Heart left ventricle (tissue), 16 donors: ENCODE data around the gene SNX3. TPM values are rescaled to one million over a fixed set of nuclear protein-coding genes. Genes with fewer than 3 reads are reported as not detected.

ENCODE experiments used
- ATAC-seq, 4 donors: fragments of 200-7000 bp; cut with Tn5 transposase; one replicate each; pipeline ENCODE4 v1.9.1; 2020 to 2022; ENCODE audit warnings: moderate library complexity in 4 of 4, mild to moderate bottlenecking in 3 of 4, moderate number of reproducible peaks in 1 of 4
- DNase-seq, 5 donors: peaks; one replicate each; pipeline ENCODE4 v3.0.0-alpha.2; 2020
- H3K27ac ChIP-seq, 12 donors: fragments of 200-600 bp; sonication (generic) in 4 of 12; one replicate each; pipeline versions ENCODE4 v1.5.0 to v1.8.0; 2016 to 2022; ENCODE audit warnings: mild to moderate bottlenecking in 2 of 12
- H3K27me3 ChIP-seq, 9 donors: fragments of 200-600 bp; sonication (generic) in 2 of 9; one replicate each; pipeline versions ENCODE4 v1.5.1 to v1.8.0; 2016 to 2022; ENCODE audit warnings: mild to moderate bottlenecking in 3 of 9
- H3K36me3 ChIP-seq, 9 donors: fragments of 200-600 bp; sonication (generic) in 2 of 9; one replicate each; pipeline versions ENCODE4 v1.5.0 to v1.8.0; 2018 to 2022; ENCODE audit warnings: mild to moderate bottlenecking in 2 of 9
- H3K4me1 ChIP-seq, 12 donors: fragments of 200-600 bp; sonication (generic) in 4 of 12; one replicate each; pipeline versions ENCODE4 v1.5.0 to v1.8.0; 2016 to 2022; ENCODE audit warnings: mild to moderate bottlenecking in 3 of 12
- H3K4me3 ChIP-seq, 12 donors: fragments of 200-600 bp; sonication (generic) in 4 of 12; one replicate each; pipeline versions ENCODE4 v1.5.0 to v1.8.0; 2017 to 2022; ENCODE audit warnings: mild to moderate bottlenecking in 9 of 12, moderate library complexity in 4 of 12
- H3K9me3 ChIP-seq, 12 donors: fragments of 200-600 bp; sonication (generic) in 4 of 12; one replicate each; pipeline versions ENCODE4 v1.5.0 to v1.8.0; 2016 to 2022; ENCODE audit warnings: mild to moderate bottlenecking in 1 of 12
- POLR2A ChIP-seq, 2 donors: fragments of 450-650 bp; IDR thresholded peaks; one replicate each; pipeline ENCODE4 v1.6.1; 2017; ENCODE audit warnings: antibody characterized with exemption in 2 of 2, mild to moderate bottlenecking in 2 of 2, moderate library complexity in 2 of 2
- WGBS, 4 donors: extraction: QIAGEN DNeasy Blood & Tissue Kit in 2 of 4; methylation state at CpG; one replicate each; pipeline versions ENCODE4 v1.1.5 to v1.1.7; 2013 to 2018; 5-methylcytosine and 5-hydroxymethylcytosine counted together
- intact Hi-C, 10 donors: fragments of 100-400 bp; cut with DNase I; formaldehyde crosslinking; loops; one replicate each; pipeline versions ENCODE4 v1.11.1 to v1.14.2; 2022
- polyA plus RNA-seq, 2 donors: library from polyadenylated mRNA; stranded (reverse); fragments of 200-250 nt; gene quantifications; one replicate each; pipeline ENCODE4 v1.2.3, GENCODE V29; 2013
- total RNA-seq, 9 donors: library from RNA; depleted of rRNA in 2 of 9; stranded (reverse); fragments of >200 nt in 2 of 9; fragmentation: NEBNext Ultra II Directional in 3 of 9; extraction: Animal tissue kit (Norgen Biotek cat#: 25700) in 3 of 9; gene quantifications; one replicate each; pipeline versions ENCODE4 v1.1.0 to v1.2.4, GENCODE V29; 2016 to 2023
- TF ChIP-seq, protein P1 (sequence below), 12 donors: fragments of 200-600 bp; sonication (generic) in 4 of 12; IDR thresholded peaks; one replicate each; pipeline versions ENCODE4 v1.5.0 to v1.8.0; 2018 to 2022; ENCODE audit warnings: antibody characterized with exemption in 12 of 12, mild to moderate bottlenecking in 5 of 12
- donor health status: ischemic (EF 13 %, LVEDD 7.1; RV severe dilation, severe dysfunction).
- donor health status: healthy with polysubstance abuse.
- donor health status: DM: no; HTN: yes; CAD: no.
- donor health status: DM: no; HTN: no; CAD: no.
- donor health status: ischemic (EF 25% LVEDD 6.9; RV normal size, moderate dysfunction).
- donor health status: ischemic (EF 25% LVEDD 5.7; RV mildly dilated, moderate dysfunction).
- donor health status: healthy.
- donor health status: DM: yes; HTN: yes; CAD: no.
- donor health status: ischemic (EF 35%, LVEDD 5.7; RV mildly dilated, moderate dysfunction).
- donor health status: nonischemic (EF 11% LVEDD 7.7; RV severe dilation, severe dysfunction).
- donor health status: DM: yes; HTN: yes; CAD: no.
- donor health status: PGD.
- donor health status: ischemic (EF 29% LVEDD 5.4; RV normal size, mild dysfunction).
- donor health status: nonischemic (EF 23%, LVEDD 6.1; RV moderate dilation, normal function).

The SNX3 gene
- total and polyA plus RNA-seq, 11 donors = 180 to 259 (median 229) TPM

DNA sequence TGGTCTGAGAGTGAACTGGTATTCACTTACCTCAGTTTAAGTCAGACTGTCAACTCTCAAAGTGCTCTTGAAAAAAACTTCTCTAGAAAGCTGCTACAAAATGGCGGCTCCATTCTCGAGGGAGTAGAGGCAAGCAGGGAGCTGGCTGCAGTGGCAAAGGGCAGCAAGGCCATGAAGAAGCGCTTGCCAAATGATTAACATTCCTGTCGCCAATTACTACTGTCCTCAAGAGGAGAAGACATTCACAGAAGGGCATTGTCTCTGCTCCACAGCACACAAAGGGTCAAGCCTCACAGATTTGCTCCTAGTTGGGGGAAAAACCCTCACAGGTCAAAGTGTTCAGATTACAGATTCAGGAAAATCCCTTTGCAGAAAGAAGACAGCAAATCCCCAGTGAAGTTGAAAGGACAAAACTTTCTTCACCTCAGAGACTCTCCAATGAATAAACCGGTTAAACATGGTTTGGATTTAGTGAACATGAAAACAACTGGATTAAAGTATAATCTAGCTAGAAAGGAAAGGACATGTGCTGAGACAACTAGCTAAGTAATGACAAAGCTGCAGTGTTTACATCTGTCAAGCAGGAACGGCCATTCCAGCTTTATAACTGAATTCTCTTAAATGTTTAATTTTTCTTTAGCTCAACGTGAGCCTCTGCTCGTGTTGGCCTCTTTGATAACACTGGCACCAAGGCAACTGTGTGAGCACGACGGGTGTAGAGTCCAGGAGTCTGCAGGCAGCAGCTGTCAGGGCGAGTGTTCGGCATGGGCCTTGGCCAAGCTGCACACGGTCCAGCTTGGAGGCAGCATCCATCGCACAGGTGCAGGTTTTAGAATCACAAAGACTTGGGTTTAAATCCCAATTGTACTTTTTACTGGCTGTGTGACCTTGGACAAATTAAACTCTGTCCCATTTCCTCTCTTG is 57.4 kb downstream of the SNX3 start:
- 68 to 83% (median 77%) methylated on average over 14 of the region's 14 CpGs for WGBS, 4 donors
- no peak for DNase-seq
- no peak for ATAC-seq
- no peaks in the 10 kb centered on the region for H3K4me1 ChIP-seq
- intact Hi-C loops = no loop called here
- no peak for TF ChIP-seq POLR2A (IDR thresholded peaks at IDR 0.05)
- TF ChIP-seq, protein P1, sequence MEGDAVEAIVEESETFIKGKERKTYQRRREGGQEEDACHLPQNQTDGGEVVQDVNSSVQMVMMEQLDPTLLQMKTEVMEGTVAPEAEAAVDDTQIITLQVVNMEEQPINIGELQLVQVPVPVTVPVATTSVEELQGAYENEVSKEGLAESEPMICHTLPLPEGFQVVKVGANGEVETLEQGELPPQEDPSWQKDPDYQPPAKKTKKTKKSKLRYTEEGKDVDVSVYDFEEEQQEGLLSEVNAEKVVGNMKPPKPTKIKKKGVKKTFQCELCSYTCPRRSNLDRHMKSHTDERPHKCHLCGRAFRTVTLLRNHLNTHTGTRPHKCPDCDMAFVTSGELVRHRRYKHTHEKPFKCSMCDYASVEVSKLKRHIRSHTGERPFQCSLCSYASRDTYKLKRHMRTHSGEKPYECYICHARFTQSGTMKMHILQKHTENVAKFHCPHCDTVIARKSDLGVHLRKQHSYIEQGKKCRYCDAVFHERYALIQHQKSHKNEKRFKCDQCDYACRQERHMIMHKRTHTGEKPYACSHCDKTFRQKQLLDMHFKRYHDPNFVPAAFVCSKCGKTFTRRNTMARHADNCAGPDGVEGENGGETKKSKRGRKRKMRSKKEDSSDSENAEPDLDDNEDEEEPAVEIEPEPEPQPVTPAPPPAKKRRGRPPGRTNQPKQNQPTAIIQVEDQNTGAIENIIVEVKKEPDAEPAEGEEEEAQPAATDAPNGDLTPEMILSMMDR (IDR thresholded peaks at IDR 0.05) = no peak
- no peaks in the 10 kb centered on the region for H3K9me3 ChIP-seq
- H3K27ac ChIP-seq = no peak overlapping the region
- peaks cover 0 to 23% (median 5%) of the 10 kb centered on the region in 9 donors for H3K36me3 ChIP-seq
- no peaks in the 10 kb centered on the region for H3K27me3 ChIP-seq
- H3K4me3 ChIP-seq = no peak overlapping the region

DNA sequence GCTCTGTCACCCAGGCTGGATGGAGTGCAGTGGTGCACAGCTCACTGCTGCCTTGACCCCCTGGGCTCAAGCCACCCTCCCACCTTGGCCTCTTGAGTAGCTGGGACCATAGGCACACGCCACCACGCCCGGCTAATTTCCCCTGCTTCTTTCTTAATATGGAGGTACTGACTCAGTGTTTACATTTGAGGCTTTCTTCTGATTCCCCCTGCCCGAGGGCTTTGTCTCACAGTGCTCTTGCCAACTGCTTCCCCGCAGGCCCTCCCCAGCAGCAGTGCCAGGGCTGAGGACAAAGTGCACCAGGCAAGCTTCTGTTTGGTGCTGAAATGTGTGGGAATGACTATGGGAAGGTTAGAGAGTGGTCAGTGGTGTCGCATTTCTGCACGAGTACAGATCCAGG is 60.2 kb downstream of the SNX3 start:
- Histone ChIP-seq H3K4me1 (no peaks in the 10 kb centered on the region), H3K4me3 (no peak overlapping the region), H3K9me3 (no peaks in the 10 kb centered on the region), H3K27me3 (no peaks in the 10 kb centered on the region), H3K27ac (no peak overlapping the region), H3K36me3 (peaks cover 0 to 8% (median 0%) of the 10 kb centered on the region in 9 donors)
- TF ChIP-seq, protein P1 (IDR thresholded peaks at IDR 0.05) = no peak
- no peak for TF ChIP-seq POLR2A (IDR thresholded peaks at IDR 0.05)
- intact Hi-C loops = no loop called here
- DNase-seq (no peak), ATAC-seq (no peak)
- WGBS, 4 donors = 89 to 91% (median 90%) methylated on average over 7 of the region's 7 CpGs

DNA sequence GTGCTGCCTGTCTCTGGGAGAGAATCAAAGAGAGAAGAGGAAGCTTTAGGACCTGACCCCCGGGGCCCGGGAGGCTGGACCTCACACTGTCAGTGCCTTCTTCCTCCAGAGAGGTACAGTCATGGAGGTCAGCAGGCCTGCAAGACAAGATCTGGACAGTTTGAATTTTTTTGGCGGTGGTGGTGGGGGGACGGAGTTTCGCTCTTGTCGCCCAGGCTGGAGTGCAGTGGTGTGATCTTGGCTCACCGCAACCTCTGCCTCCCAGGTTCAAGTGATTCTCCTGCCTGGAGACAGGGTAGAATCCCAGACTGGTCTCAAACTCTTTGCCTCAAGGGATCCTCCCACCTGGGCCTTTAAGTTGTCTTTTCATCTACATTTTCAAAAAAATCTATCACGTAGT is 60.7 kb downstream of the SNX3 start:
- H3K4me3 ChIP-seq = no peak overlapping the region
- no peak overlapping the region for H3K27ac ChIP-seq
- no peaks in the 10 kb centered on the region for H3K9me3 ChIP-seq
- H3K36me3 ChIP-seq = peaks cover 0 to 8% (median 0%) of the 10 kb centered on the region in 9 donors
- no peaks in the 10 kb centered on the region for H3K27me3 ChIP-seq
- intact Hi-C loops = no loop called here
- no peak for DNase-seq
- H3K4me1 ChIP-seq = no peaks in the 10 kb centered on the region
- WGBS, 4 donors = 93 to 96% (median 95%) methylated on average over 8 of the region's 8 CpGs
- TF ChIP-seq, protein P1 (IDR thresholded peaks at IDR 0.05) = no peak
- no peak for TF ChIP-seq POLR2A (IDR thresholded peaks at IDR 0.05)
- ATAC-seq = no peak

DNA sequence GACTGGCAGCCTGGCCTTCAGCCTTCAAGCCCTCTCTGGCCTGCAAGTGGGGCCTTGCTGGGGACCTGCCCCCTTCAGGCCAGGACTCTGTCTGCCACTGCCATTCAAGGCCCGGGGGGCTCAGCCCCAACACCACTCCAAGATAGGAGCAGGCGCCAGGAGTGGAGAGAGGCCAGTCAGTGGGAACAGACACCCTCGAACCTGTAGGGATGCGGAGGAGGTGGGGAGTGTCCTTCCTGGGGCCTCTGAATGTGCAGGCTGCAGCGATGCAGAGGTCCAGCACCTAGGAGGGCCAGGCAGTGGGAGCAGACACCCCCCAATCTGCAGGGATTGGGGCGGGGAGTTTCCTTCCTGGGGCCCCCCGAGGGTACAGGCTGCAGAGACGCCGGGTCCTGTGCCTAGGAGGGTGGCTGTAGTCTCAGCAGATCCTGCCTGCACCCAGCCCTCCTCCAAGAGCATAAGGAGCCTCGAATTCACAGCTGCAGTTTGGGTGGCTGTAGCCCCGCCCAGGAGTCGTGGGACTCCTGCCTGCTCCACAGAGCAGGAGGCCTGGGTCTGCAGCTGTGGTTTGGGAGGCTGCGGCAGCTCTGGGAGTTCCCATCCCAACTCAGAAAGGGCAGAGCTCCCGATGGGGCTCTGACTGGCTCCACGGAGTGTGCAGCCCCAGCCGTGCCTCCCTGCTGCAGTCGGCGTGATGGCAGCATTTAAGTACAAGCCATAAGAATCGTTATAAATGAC is 61.9 kb downstream of the SNX3 start:
- no peak for TF ChIP-seq POLR2A (IDR thresholded peaks at IDR 0.05)
- TF ChIP-seq, protein P1 (IDR thresholded peaks at IDR 0.05) = no peak

More for the DNA sequence above, 61.9 kb downstream of the SNX3 start:
- Histone ChIP-seq H3K9me3 (no peaks in the 10 kb centered on the region), H3K4me3 (no peak overlapping the region), H3K27me3 (peaks cover 0 to 5% (median 0%) of the 10 kb centered on the region in 9 donors), H3K27ac (no peak overlapping the region), H3K36me3 (peaks cover 0 to 8% (median 0%) of the 10 kb centered on the region in 9 donors), H3K4me1 (no peaks in the 10 kb centered on the region)
- intact Hi-C loops = no loop called here
- ATAC-seq (no peak), DNase-seq (no peak)
- 81 to 85% (median 83%) methylated on average over 15 to 19 of the region's 19 CpGs for WGBS, 4 donors
